Activated naive CD4-positive, alpha-beta T cell treated with anti-CD3 and anti-CD28 coated beads, Interleukin-2, amount 50 U/mL, for 24 hours (primary cell): ENCODE data around the gene EP400.

Source experiments
- H3K27ac Mint-ChIP-seq: one replicate; pipeline ENCODE4 v1.8.0; 2021; ENCODE audit warnings: mild to moderate bottlenecking, mixed read lengths
- H3K27me3 Mint-ChIP-seq: one replicate; pipeline ENCODE4 v1.8.0; 2021; ENCODE audit warnings: mixed read lengths
- H3K36me3 Mint-ChIP-seq: one replicate; pipeline ENCODE4 v1.8.0; 2021; ENCODE audit warnings: mixed read lengths
- H3K4me1 Mint-ChIP-seq: one replicate; pipeline ENCODE4 v1.8.0; 2021; ENCODE audit warnings: mixed read lengths
- H3K4me3 Mint-ChIP-seq: one replicate; pipeline ENCODE4 v1.8.0; 2021; ENCODE audit warnings: mild to moderate bottlenecking, mixed read lengths
- H3K9me3 Mint-ChIP-seq: one replicate; pipeline ENCODE4 v1.8.0; 2021; ENCODE audit warnings: mixed read lengths

EP400 gene

GRCh38 chr12:132063491-132063890 is 113.7 kb downstream of the EP400 start:
- Mint-ChIP-seq H3K4me1 (peaks cover 23% of the 10 kb centered on the region), H3K36me3 (peaks cover 12% of the 10 kb centered on the region)

GRCh38 chr12:132064631-132065030 is 114.9 kb downstream of the EP400 start:
- peaks cover 12% of the 10 kb centered on the region for H3K36me3 Mint-ChIP-seq

More at GRCh38 chr12:132063491-132063890, 113.7 kb downstream of the EP400 start:
- no peak overlapping the region for H3K4me3 Mint-ChIP-seq
- H3K27me3 Mint-ChIP-seq = no peaks in the 10 kb centered on the region
- H3K9me3 Mint-ChIP-seq = no peaks in the 10 kb centered on the region
- no peak overlapping the region for H3K27ac Mint-ChIP-seq

GRCh38 chr12:132065203-132065602 is 115.5 kb downstream of the EP400 start:
- Mint-ChIP-seq H3K9me3 (no peaks in the 10 kb centered on the region), H3K27me3 (no peaks in the 10 kb centered on the region), H3K27ac (no peak overlapping the region), H3K36me3 (peaks cover 11% of the 10 kb centered on the region), H3K4me3 (no peak overlapping the region), H3K4me1 (peaks cover 23% of the 10 kb centered on the region)

More at GRCh38 chr12:132064631-132065030, 114.9 kb downstream of the EP400 start:
- Mint-ChIP-seq H3K9me3 (no peaks in the 10 kb centered on the region), H3K4me3 (no peak overlapping the region), H3K4me1 (peaks cover 23% of the 10 kb centered on the region), H3K27me3 (no peaks in the 10 kb centered on the region), H3K27ac (peak overlapping the region; percentile 23)

- H3K36me3 Mint-ChIP-seq = peaks cover 10% of the 10 kb centered on the region
- H3K9me3 Mint-ChIP-seq = no peaks in the 10 kb centered on the region
- peaks cover 23% of the 10 kb centered on the region for H3K4me1 Mint-ChIP-seq
- H3K27me3 Mint-ChIP-seq = no peaks in the 10 kb centered on the region
- peak overlapping the region; percentile 97 for H3K27ac Mint-ChIP-seq
- peak overlapping the region; percentile 80 for H3K4me3 Mint-ChIP-seq
Measured at GRCh38 chr12:132065609-132066344, 116.0 kb downstream of the EP400 start.

GRCh38 chr12:132066345-132066685 is 116.6 kb downstream of the EP400 start:
- peak overlapping the region; percentile 80 for H3K4me3 Mint-ChIP-seq
- no peaks in the 10 kb centered on the region for H3K9me3 Mint-ChIP-seq
- peaks cover 7% of the 10 kb centered on the region for H3K36me3 Mint-ChIP-seq
- peaks cover 23% of the 10 kb centered on the region for H3K4me1 Mint-ChIP-seq
- peak overlapping the region; percentile 97 for H3K27ac Mint-ChIP-seq
- H3K27me3 Mint-ChIP-seq = no peaks in the 10 kb centered on the region

GRCh38 chr12:132066749-132067148 is 117.0 kb downstream of the EP400 start:
- Mint-ChIP-seq H3K4me1 (peaks cover 23% of the 10 kb centered on the region), H3K36me3 (peaks cover 9% of the 10 kb centered on the region), H3K27me3 (no peaks in the 10 kb centered on the region), H3K9me3 (no peaks in the 10 kb centered on the region), H3K4me3 (peak overlapping the region; percentile 80), H3K27ac (peak overlapping the region; percentile 97)

GRCh38 chr12:132067182-132067581 is 117.4 kb downstream of the EP400 start:
- Mint-ChIP-seq H3K4me1 (peaks cover 23% of the 10 kb centered on the region), H3K27ac (peak overlapping the region; percentile 4), H3K4me3 (no peak overlapping the region), H3K9me3 (no peaks in the 10 kb centered on the region), H3K36me3 (peaks cover 10% of the 10 kb centered on the region), H3K27me3 (no peaks in the 10 kb centered on the region)

- no peak overlapping the region for H3K4me3 Mint-ChIP-seq
- no peak overlapping the region for H3K27ac Mint-ChIP-seq
- H3K9me3 Mint-ChIP-seq = no peaks in the 10 kb centered on the region
- peaks cover 23% of the 10 kb centered on the region for H3K4me1 Mint-ChIP-seq
- H3K36me3 Mint-ChIP-seq = peaks cover 10% of the 10 kb centered on the region
- H3K27me3 Mint-ChIP-seq = no peaks in the 10 kb centered on the region
Measured at GRCh38 chr12:132068250-132068649, 118.5 kb downstream of the EP400 start.

- H3K36me3 Mint-ChIP-seq = peaks cover 14% of the 10 kb centered on the region
- H3K27ac Mint-ChIP-seq = no peak overlapping the region
- no peaks in the 10 kb centered on the region for H3K9me3 Mint-ChIP-seq
- peaks cover 23% of the 10 kb centered on the region for H3K4me1 Mint-ChIP-seq
- no peak overlapping the region for H3K4me3 Mint-ChIP-seq
- no peaks in the 10 kb centered on the region for H3K27me3 Mint-ChIP-seq
Measured at GRCh38 chr12:132069336-132069985, 119.7 kb downstream of the EP400 start.

- Mint-ChIP-seq H3K4me1 (peaks cover 23% of the 10 kb centered on the region), H3K27me3 (no peaks in the 10 kb centered on the region), H3K27ac (no peak overlapping the region), H3K9me3 (no peaks in the 10 kb centered on the region), H3K4me3 (no peak overlapping the region), H3K36me3 (peaks cover 16% of the 10 kb centered on the region)
Measured at GRCh38 chr12:132070298-132070697, 120.6 kb downstream of the EP400 start.

- Mint-ChIP-seq H3K4me1 (peaks cover 15% of the 10 kb centered on the region), H3K4me3 (no peak overlapping the region), H3K27me3 (no peaks in the 10 kb centered on the region), H3K27ac (peak overlapping the region; percentile 25), H3K9me3 (no peaks in the 10 kb centered on the region), H3K36me3 (peaks cover 13% of the 10 kb centered on the region)
Measured at GRCh38 chr12:132071040-132071810, 121.5 kb downstream of the EP400 start.

GRCh38 chr12:132071830-132072384 is 122.2 kb downstream of the EP400 start:
- Mint-ChIP-seq H3K4me3 (no peak overlapping the region), H3K4me1 (peaks cover 8% of the 10 kb centered on the region), H3K27me3 (no peaks in the 10 kb centered on the region), H3K27ac (no peak overlapping the region), H3K36me3 (peaks cover 10% of the 10 kb centered on the region), H3K9me3 (no peaks in the 10 kb centered on the region)

- Mint-ChIP-seq H3K27me3 (no peaks in the 10 kb centered on the region), H3K4me1 (no peaks in the 10 kb centered on the region), H3K36me3 (peaks cover 10% of the 10 kb centered on the region), H3K4me3 (no peak overlapping the region), H3K27ac (no peak overlapping the region), H3K9me3 (no peaks in the 10 kb centered on the region)
Measured at GRCh38 chr12:132074216-132074615, 124.5 kb downstream of the EP400 start.

- H3K27ac Mint-ChIP-seq = no peak overlapping the region
- H3K27me3 Mint-ChIP-seq = no peaks in the 10 kb centered on the region
- H3K36me3 Mint-ChIP-seq = peaks cover 10% of the 10 kb centered on the region
- H3K4me3 Mint-ChIP-seq = no peak overlapping the region
- H3K9me3 Mint-ChIP-seq = no peaks in the 10 kb centered on the region
- no peaks in the 10 kb centered on the region for H3K4me1 Mint-ChIP-seq
Measured at GRCh38 chr12:132075026-132075713, 125.4 kb downstream of the EP400 start.
